A172 (cell line): ENCODE measurements around the gene GRHPR. TPM values are rescaled to one million over a fixed set of nuclear protein-coding genes. Genes with fewer than 3 reads are reported as not detected.
"Not testable (repeated sequence)": the region's sequence is repeated elsewhere in the genome, so short reads cannot be mapped to it uniquely, and the experiment has no call there.

Experiments
- DNase-seq: peaks from one replicate; pipeline ENCODE4 v3.0.0-alpha.2; 2015; ENCODE audit warnings: low spot score
- total RNA-seq: library from RNA; depleted of rRNA; stranded (reverse); fragments of >200 nt; shearing (Covaris generic); gene quantifications from 2 replicates; pipeline ENCODE4 v1.2.3, GENCODE V29; 2014; rRNA removed

Gene GRHPR
- total RNA-seq, 1 experiment from 2014 or later: 127 TPM

GRCh38 chr9:37477443-37477842, 54.9 kb downstream of the GRHPR start:
- not testable (repeated sequence) for DNase-seq

DNA sequence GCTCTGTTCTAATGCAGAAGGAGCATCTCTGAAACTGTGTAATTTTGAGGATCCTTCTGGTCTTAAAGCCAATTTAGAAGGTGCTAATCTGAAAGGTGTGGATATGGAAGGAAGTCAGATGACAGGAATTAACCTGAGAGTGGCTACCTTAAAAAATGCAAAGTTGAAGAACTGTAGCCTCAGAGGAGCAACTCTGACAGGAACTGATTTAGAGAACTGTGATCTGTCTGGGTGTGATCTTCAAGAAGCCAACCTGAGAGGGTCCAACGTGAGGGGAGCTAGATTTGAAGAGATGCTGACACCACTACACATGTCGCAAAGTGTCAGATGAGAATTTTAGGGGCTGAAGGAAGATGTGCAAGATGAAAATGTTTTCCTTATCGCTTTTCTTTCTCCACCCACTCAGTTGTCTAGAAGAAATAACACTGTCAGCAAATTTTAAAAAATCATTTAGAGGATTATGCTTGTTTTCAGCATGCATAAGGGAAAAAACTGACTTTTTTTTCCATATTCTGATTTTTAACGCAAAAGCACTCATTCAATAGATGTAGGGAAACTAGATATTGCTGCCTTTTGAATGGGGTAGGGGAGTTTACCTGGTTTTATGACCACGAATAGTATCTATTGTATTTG, 55.6 kb downstream of the GRHPR start:
- DNase-seq: not testable (repeated sequence)

DNA sequence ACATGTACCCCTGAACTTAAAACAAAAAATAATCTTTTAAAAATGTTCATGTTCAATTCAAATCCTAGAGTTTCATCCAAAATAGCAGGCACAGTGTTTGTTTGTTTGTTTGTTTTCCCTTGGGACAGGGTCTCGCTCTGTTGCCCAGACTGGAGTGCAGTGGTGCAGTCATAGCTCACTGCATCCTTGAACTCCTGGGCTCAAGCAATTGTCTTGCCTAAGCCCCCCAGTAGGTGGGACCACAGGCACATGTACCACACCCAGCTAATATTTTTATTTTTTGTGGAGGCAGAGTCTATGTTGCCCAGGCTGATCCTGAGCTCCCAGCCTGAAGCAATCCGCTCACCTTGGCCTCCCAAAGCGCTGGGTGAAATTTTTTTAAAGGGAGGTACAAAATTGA, 58.3 kb downstream of the GRHPR start:
- no peak for DNase-seq

- DNase-seq: peak; percentile 82
Observed at GRCh38 chr9:37485389-37486255, 63.1 kb downstream of the GRHPR start, which contains the start of gene POLR1E. TSS of gene POLR1E (plus strand) at chr9:37485948. CDS start at chr9:37486048, 100 bp downstream.

DNA sequence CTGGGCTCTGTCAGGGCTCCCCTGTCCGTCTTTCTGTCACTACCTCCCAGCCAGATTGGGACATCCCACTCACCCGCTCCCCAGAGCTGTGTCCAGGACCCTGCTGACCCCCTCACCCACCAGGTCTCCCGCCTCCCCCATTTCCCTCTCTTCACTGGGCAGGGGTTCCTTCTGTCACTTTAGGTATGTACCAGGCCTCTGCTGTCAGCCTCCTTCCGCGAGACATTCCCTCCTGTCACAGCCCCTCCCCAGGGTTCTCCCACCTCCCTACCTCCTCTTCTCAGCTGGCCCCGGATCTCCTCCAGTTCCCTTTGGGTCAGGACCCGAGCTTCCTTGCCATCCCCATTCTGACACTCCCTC, 63.7 kb downstream of the GRHPR start:
- no peak for DNase-seq

Other genes with a start within 250 kb of the GRHPR start
- gene ZBTB5, start 42.8 kb downstream of the GRHPR start, total RNA-seq: 8.9 and 9.7 TPM in 2 replicates
- 40.3 and 43.8 TPM in 2 replicates for gene POLR1E, start 63.3 kb downstream of the GRHPR start, total RNA-seq
- 3.9 and 6.3 TPM in 2 replicates for gene FBXO10, start 153.7 kb downstream of the GRHPR start, total RNA-seq
- gene TOMM5, start 169.9 kb downstream of the GRHPR start, total RNA-seq: 255 and 361 TPM in 2 replicates
- gene FRMPD1, start 228.3 kb downstream of the GRHPR start, total RNA-seq: 0.19 TPM in 1 of 2 replicates, not detected in the other